ENCODE results near the gene CEP120.
"Not testable (repeated sequence)": the region's sequence is repeated elsewhere in the genome, so short reads cannot be mapped to it uniquely, and the experiment has no call there.

CEP120 gene

GRCh38 chr5:123344816-123345426, 78.3 kb downstream of the CEP120 start:
- no peak for TF ChIP-seq REST (IDR thresholded peaks at IDR 0.05; ENCODE audit: insufficient replicate concordance, low read depth)
- no peak for TF ChIP-seq POLR2AphosphoS5 (IDR thresholded peaks at IDR 0.05; ENCODE audit: low read depth)
- TF ChIP-seq SPI1 (IDR thresholded peaks at IDR 0.05; ENCODE audit: borderline replicate concordance, low read depth) = no peak
- TF ChIP-seq CTCF (IDR thresholded peaks at IDR 0.05; ENCODE audit: insufficient read depth, low read length) = no peak
- TF ChIP-seq GABPA (IDR thresholded peaks at IDR 0.05; ENCODE audit: low read depth) = no peak
- Histone ChIP-seq H3K27me3 (ENCODE audit: insufficient read depth, poor library complexity, severe bottlenecking) (no peaks in the 10 kb centered on the region), H3K4me3 (replicated peaks; ENCODE audit: insufficient read depth, low read length) (no peak overlapping the region), H3K27ac (replicated peaks) (no peak overlapping the region)
- DNase-seq (ENCODE audit: low read depth in 1 of 2, low spot score in 1 of 2) = no peak

GRCh38 chr5:123340928-123341327, 82.3 kb downstream of the CEP120 start:
- Histone ChIP-seq H3K27ac (replicated peaks) (no peak overlapping the region), H3K27me3 (ENCODE audit: insufficient read depth, poor library complexity, severe bottlenecking) (no peaks in the 10 kb centered on the region), H3K4me3 (replicated peaks; ENCODE audit: insufficient read depth, low read length) (no peak overlapping the region)
- DNase-seq (ENCODE audit: low read depth in 1 of 2, low spot score in 1 of 2) = no peak
- TF ChIP-seq GABPA (IDR thresholded peaks at IDR 0.05; ENCODE audit: low read depth) (no peak), SPI1 (IDR thresholded peaks at IDR 0.05; ENCODE audit: borderline replicate concordance, low read depth) (no peak)

- not testable (repeated sequence) for H3K4me3 ChIP-seq (replicated peaks; ENCODE audit: insufficient read depth, low read length); DNase-seq (ENCODE audit: low read depth in 1 of 2, low spot score in 1 of 2); H3K27ac ChIP-seq (replicated peaks); H3K27me3 ChIP-seq (ENCODE audit: insufficient read depth, poor library complexity, severe bottlenecking)
Observed at GRCh38 chr5:123308377-123308776, 114.8 kb downstream of the CEP120 start.

- TF ChIP-seq CTCF (IDR thresholded peaks at IDR 0.05; ENCODE audit: insufficient read depth, low read length) (no peak), GABPA (IDR thresholded peaks at IDR 0.05; ENCODE audit: low read depth) (no peak), SPI1 (IDR thresholded peaks at IDR 0.05; ENCODE audit: borderline replicate concordance, low read depth) (no peak), REST (IDR thresholded peaks at IDR 0.05; ENCODE audit: insufficient replicate concordance, low read depth) (no peak), POLR2AphosphoS5 (IDR thresholded peaks at IDR 0.05; ENCODE audit: low read depth) (no peak)
- Histone ChIP-seq H3K4me3 (replicated peaks; ENCODE audit: insufficient read depth, low read length) (no peak overlapping the region), H3K27ac (replicated peaks) (no peak overlapping the region), H3K27me3 (ENCODE audit: insufficient read depth, poor library complexity, severe bottlenecking) (no peaks in the 10 kb centered on the region)
- DNase-seq (ENCODE audit: low read depth in 1 of 2, low spot score in 1 of 2) = no peak
Observed at GRCh38 chr5:123305751-123306150, 117.5 kb downstream of the CEP120 start.

- no peaks in the 10 kb centered on the region for H3K27me3 ChIP-seq (ENCODE audit: insufficient read depth, poor library complexity, severe bottlenecking)
- DNase-seq (ENCODE audit: low read depth in 1 of 2, low spot score in 1 of 2) = no peak
- no peak overlapping the region for H3K4me3 ChIP-seq (replicated peaks; ENCODE audit: insufficient read depth, low read length)
- TF ChIP-seq SPI1 (IDR thresholded peaks at IDR 0.05; ENCODE audit: borderline replicate concordance, low read depth) (no peak), GABPA (IDR thresholded peaks at IDR 0.05; ENCODE audit: low read depth) (no peak), CTCF (IDR thresholded peaks at IDR 0.05; ENCODE audit: insufficient read depth, low read length) (no peak), POLR2AphosphoS5 (IDR thresholded peaks at IDR 0.05; ENCODE audit: low read depth) (no peak), REST (IDR thresholded peaks at IDR 0.05; ENCODE audit: insufficient replicate concordance, low read depth) (no peak)
- H3K27ac ChIP-seq (replicated peaks) = no peak overlapping the region
Observed at GRCh38 chr5:123304777-123305316, 118.4 kb downstream of the CEP120 start.

Data from HL-60 (cell line).